Omental fat pad (tissue), 4 donors: ENCODE data around the gene ZYG11A. TPM values are rescaled to one million over a fixed set of nuclear protein-coding genes. Genes with fewer than 3 reads are reported as not detected.

Experiments
- ATAC-seq: fragments of 150-250 bp; one replicate; pipeline ENCODE4 v1.9.1; 2016; ENCODE audit warnings: mild to moderate bottlenecking, moderate library complexity; ENCODE audit not compliant: low FRiP score
- DNase-seq: peaks from one replicate; pipeline ENCODE4 v3.0.0-alpha.2; 2019; ENCODE audit warnings: low spot score
- total RNA-seq, 4 donors: library from RNA; depleted of rRNA; stranded (reverse); fragments of >200 nt; gene quantifications; one replicate each; pipeline ENCODE4 v1.1.0, GENCODE V29; 2016
- TF ChIP-seq, protein P1 (sequence below), 3 donors: fragments of 450-650 bp; IDR thresholded peaks; one replicate each; pipeline ENCODE4 v1.5.1; 2016 to 2017; ENCODE audit warnings: antibody characterized with exemption in 3 of 3, mild to moderate bottlenecking in 3 of 3, moderate library complexity in 2 of 3

Gene ZYG11A
- total RNA-seq, 4 donors from 2014 or later: 0.24 TPM; not detected in 3

DNA sequence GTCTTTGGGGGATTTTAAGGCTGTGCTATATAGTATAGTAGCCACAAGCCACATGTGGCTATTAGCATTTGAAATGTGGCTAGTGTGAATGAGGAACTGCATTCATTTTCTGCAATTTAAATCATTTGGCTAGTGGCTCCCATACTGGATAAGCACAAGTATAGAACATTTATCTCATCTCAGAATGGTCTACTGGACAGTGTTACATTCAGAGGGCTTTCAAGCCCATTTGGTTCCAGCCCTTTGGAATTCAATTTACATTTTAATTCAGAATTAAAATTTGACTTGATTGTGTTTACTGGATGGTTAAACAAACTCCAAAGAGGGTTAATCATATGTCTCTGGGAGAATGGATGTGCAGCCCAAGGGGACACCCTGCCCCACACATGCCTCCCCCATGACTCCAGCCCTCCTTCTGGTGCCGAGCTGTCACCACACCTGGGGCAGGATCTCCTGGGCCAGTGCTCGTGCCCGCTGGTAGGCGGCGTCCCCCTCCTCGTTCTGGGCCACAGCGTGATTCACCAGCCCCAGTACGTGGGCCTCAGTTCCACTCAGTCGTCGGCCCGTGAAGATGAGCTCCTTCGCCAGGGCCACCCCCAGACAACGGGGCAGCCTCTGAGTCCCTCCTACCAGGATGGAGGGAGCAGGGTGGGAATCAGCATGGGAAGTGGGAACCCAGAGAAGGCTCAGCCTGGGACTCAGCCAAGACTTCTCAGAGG lies 61.8 kb downstream of the ZYG11A start:
- ATAC-seq (no peak), DNase-seq (no peak)
- TF ChIP-seq, protein P1, sequence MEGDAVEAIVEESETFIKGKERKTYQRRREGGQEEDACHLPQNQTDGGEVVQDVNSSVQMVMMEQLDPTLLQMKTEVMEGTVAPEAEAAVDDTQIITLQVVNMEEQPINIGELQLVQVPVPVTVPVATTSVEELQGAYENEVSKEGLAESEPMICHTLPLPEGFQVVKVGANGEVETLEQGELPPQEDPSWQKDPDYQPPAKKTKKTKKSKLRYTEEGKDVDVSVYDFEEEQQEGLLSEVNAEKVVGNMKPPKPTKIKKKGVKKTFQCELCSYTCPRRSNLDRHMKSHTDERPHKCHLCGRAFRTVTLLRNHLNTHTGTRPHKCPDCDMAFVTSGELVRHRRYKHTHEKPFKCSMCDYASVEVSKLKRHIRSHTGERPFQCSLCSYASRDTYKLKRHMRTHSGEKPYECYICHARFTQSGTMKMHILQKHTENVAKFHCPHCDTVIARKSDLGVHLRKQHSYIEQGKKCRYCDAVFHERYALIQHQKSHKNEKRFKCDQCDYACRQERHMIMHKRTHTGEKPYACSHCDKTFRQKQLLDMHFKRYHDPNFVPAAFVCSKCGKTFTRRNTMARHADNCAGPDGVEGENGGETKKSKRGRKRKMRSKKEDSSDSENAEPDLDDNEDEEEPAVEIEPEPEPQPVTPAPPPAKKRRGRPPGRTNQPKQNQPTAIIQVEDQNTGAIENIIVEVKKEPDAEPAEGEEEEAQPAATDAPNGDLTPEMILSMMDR (IDR thresholded peaks at IDR 0.05): no peak

DNA sequence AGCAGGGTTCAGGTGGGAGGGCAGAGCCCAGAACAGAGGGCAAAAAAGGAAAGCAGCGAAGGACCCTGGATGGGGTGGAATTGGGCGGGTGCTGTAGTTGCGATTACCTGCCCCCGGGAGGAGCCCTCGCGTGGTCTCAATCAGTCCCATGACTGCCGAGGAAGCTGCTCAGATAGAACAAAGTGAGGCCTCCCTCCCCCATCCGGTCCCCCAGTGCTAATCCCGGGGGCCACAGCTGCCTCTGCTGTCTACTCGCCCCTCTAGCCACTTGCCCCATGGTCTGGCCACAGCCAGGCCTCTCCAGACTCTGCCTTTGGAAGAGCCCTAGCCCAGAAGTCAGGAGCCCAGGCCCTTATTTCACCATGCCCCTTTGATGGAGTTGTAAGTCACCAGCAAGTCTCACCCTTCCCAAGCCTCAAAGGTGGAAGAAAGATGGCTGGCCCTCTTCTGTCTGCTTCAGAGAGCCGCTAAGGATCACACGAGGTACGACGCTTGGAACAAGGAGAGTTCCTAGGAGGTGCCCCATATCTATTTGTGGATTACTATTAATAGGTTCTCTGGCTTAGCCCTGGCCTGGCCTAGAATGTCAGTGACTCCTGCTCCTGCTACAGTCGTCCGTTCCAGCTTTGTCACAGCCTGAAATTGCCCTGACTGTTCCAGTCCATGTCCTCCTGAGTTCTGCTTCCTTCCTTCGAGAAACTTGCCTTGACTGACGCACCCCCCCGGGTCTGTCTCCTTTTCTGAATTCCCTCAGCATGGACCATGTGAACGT lies 62.6 kb downstream of the ZYG11A start:
- ATAC-seq (no peak), DNase-seq (no peak)
- TF ChIP-seq, protein P1 (IDR thresholded peaks at IDR 0.05): no peak

DNA sequence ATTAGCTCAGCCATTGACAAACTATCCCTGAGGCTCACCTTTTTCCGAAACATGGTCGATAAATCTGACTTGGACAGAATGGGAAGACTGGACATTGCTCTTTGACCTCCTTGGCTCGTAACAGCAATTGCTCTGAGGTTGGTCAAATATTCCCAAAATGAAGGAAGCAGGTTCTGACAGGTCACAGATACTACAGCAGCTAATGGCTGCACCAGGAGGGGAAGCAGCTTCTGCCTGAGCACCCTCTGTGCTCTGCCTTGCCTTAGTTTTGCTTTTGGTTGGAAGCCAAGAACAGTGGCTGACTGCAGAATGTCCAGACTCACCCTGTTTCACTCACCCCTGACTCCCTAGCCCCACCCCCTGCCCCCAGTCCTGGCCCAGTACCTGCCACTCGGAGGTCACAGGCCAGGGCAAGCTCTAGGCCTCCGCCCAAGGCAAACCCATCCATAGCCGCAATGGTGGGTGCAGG lies 63.6 kb downstream of the ZYG11A start:
- DNase-seq: no peak
- TF ChIP-seq, protein P1 (IDR thresholded peaks at IDR 0.05): no peak
- no peak for ATAC-seq

DNA sequence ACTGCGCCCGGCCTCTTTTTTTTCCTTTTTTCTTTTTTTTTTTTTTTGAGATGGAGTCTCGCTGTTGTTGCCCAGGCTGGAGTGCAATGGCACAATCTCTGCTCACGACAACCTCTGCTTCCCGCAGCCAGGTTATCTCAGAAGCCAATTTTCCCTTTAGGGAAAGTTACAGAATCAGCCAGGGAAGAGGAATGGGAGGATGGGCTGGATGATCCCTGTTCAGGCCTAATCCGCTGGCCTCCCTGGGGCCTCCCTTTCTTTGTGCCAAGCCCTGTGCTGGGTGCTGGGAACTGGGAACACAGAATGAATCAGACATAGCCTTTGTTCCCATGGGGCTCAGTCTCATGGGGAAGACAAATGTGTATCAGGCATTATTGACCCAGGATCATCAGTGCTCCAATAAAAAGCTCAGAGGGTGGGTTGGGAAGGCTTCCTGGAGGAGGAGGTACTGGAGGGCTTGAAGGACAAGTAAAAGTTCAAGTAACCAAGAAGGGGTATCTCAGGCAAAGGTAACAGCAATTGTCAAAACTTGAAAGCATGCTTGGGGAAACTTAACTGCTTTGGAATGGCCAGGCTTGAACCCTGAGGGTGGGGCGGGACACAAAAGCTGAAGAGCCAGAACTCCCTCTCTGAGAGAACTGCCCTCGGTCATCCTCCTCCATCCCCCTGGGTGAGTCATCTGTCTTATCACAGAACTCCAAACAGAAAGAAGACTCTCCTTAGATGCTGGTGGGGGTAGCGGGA lies 64.7 kb downstream of the ZYG11A start:
- TF ChIP-seq, protein P1 (IDR thresholded peaks at IDR 0.05): no peak
- no peak for DNase-seq
- ATAC-seq: no peak

DNA sequence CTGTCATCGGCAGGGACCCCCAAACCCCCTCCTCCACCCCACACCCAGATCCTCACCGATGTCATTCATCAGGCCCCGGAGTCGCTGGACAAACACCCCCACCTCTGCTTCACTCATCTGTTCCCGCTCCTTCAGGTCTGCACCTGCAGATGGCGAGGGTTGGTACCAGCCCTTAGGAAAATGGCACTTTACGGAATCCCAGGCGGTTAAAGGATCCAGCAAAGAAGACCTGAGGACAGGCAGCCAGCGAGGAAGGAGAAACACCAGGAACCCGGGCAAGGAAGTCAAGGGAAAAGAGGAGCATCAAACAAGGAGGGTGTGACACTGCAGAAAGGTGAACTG lies 65.2 kb downstream of the ZYG11A start:
- ATAC-seq (no peak), DNase-seq (no peak)
- TF ChIP-seq, protein P1 (IDR thresholded peaks at IDR 0.05): no peak

DNA sequence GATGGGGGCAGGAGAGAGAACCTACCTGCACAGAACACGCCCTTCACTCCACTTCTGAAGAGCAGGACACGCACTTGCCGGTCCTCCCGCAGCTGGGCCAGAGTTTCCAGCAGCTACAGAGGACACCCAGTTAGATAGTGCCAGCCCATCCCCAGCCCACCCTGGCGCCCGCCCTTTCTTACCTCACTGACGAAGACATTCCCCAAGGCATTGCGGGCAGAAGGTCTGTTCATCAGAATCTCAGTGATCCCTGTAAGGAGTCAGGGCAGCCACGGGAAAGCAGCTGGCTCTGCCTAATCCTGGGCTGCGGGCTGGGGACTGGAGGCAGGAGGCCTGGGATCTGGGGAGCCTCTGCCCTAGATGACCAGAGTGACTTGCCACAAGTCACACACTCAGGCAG lies 69.0 kb downstream of the ZYG11A start:
- TF ChIP-seq, protein P1 (IDR thresholded peaks at IDR 0.05): no peak
- ATAC-seq (no peak), DNase-seq (no peak)
